Hepatocyte (in vitro differentiated cells): Measurements from ENCODE around the gene SLX9. TPM values are rescaled to one million over a fixed set of nuclear protein-coding genes. Genes with fewer than 3 reads are reported as not detected.

Source experiments
- DNase-seq: peaks from one replicate; pipeline ENCODE4 v3.0.0-alpha.2; 2016; ENCODE audit warnings: low spot score
- H2AFZ ChIP-seq: fragments of 200-600 bp; sonication (generic); 2 replicates; pipeline ENCODE4 v1.6.0; 2016; ENCODE audit warnings: antibody characterized with exemption, mild to moderate bottlenecking
- H3K27ac ChIP-seq: fragments of 200-600 bp; sonication (generic); 2 replicates; pipeline ENCODE4 v1.5.1; 2016; ENCODE audit warnings: mild to moderate bottlenecking
- H3K27me3 ChIP-seq: fragments of 200-600 bp; sonication (generic); 2 replicates; pipeline ENCODE4 v1.6.1; 2016
- H3K36me3 ChIP-seq: fragments of 200-600 bp; sonication (generic); replicated peaks from 2 replicates; pipeline ENCODE4 v1.5.1; 2016; ENCODE audit warnings: low read depth; ENCODE audit not compliant: insufficient read depth
- H3K4me1 ChIP-seq: fragments of 200-600 bp; sonication (generic); 2 replicates; pipeline ENCODE4 v1.5.1; 2016; ENCODE audit warnings: mild to moderate bottlenecking, moderate library complexity; ENCODE audit not compliant: insufficient read depth
- H3K4me2 ChIP-seq: fragments of 200-600 bp; sonication (generic); 2 replicates; pipeline ENCODE4 v1.6.0; 2016
- H3K4me3 ChIP-seq: fragments of 200-600 bp; sonication (generic); 2 replicates; pipeline ENCODE4 v1.5.1; 2016; ENCODE audit warnings: mild to moderate bottlenecking
- H3K79me2 ChIP-seq: fragments of 200-600 bp; sonication (generic); 2 replicates; pipeline ENCODE4 v1.6.0; 2017; ENCODE audit warnings: mild to moderate bottlenecking
- H3K9me2 ChIP-seq: fragments of 200-600 bp; sonication (generic); replicated peaks from 2 replicates; pipeline ENCODE4 v1.6.0; 2017; ENCODE audit warnings: mild to moderate bottlenecking; ENCODE audit not compliant: insufficient read depth
- H3K9me3 ChIP-seq: fragments of 200-600 bp; sonication (generic); 2 replicates; pipeline ENCODE4 v1.5.1; 2016; ENCODE audit warnings: low read depth, mild to moderate bottlenecking
- H4K20me1 ChIP-seq: fragments of 200-600 bp; sonication (generic); 2 replicates; pipeline ENCODE4 v1.6.0; 2016; ENCODE audit warnings: mild to moderate bottlenecking; ENCODE audit not compliant: insufficient read depth, poor library complexity, severe bottlenecking
- EZH2 ChIP-seq: fragments of 200-600 bp; sonication (generic); IDR thresholded peaks from 2 replicates; pipeline ENCODE4 v1.6.1; 2016; ENCODE audit warnings: antibody characterized with exemption, mild to moderate bottlenecking, borderline replicate concordance
- EZH2phosphoT487 ChIP-seq: fragments of 200-600 bp; sonication (generic); IDR thresholded peaks from one replicate; pipeline ENCODE4 v1.6.1; 2018; ENCODE audit warnings: antibody characterized with exemption, mild to moderate bottlenecking, low read depth, moderate library complexity; ENCODE audit not compliant: unreplicated experiment, severe bottlenecking
- WGBS: methylation state at CpG from one replicate; pipeline ENCODE4 v1.1.6; 2016; ENCODE audit warnings: low lambda C conversion rate; ENCODE audit errors: missing lambda C conversion rate; 5-methylcytosine and 5-hydroxymethylcytosine counted together
- polyA plus RNA-seq: library from polyadenylated mRNA; unstranded; fragments of >200 nt; fragmentation: Nextera tagmentation; extraction: Ambion mirVana; gene quantifications from 2 replicates; pipeline ENCODE4 v1.2.1, GENCODE V29; 2016
- total RNA-seq: library from RNA; depleted of rRNA; stranded (reverse); fragments of >200 nt; gene quantifications from 2 replicates; pipeline ENCODE4 v1.2.3, GENCODE V29; 2014
- TF ChIP-seq, protein P1 (sequence below): fragments of 200-600 bp; sonication (generic); IDR thresholded peaks from 2 replicates; pipeline ENCODE4 v1.5.1; 2016; ENCODE audit warnings: antibody characterized with exemption, mild to moderate bottlenecking; ENCODE audit not compliant: poor library complexity

SLX9 gene
- total and polyA plus RNA-seq, 2 experiments from 2014 or later = 16.3 to 33.2 TPM

DNA sequence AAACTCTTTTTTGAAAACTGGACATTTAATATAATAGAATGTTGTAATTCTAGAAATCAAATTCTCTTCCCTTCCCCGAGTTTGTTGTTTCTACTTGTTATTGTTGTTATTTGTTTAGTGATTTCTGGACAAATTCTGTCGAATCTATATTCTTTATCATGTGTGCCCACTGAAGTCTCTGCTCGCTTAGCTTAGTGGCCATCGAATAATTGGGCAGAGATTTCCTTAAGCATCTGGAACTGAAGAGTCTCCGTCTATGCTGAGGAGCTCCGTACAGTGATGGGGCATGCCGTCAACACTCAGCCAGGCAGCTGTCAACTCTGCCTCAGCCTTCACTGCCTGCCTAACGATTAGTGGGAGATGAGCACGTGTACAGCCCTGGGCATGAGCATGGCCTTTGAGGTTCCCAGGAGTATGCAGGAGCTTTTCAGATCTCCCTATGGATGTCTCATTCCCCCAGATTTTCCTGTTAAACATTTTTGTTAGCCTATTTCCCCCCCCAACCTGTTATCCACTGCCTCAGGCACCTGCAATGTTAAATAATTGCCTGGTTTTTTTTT, 66.8 kb downstream of the SLX9 start:
- no peaks in the 10 kb centered on the region for H3K36me3 ChIP-seq
- H3K9me3 ChIP-seq = no peaks in the 10 kb centered on the region
- peaks cover under 1% of the 10 kb centered on the region for H3K4me1 ChIP-seq
- WGBS = 81% methylated on average over 9 of the region's 9 CpGs
- no peak overlapping the region for H2AFZ ChIP-seq
- H3K4me2 ChIP-seq = no peak overlapping the region
- TF ChIP-seq, protein P1, sequence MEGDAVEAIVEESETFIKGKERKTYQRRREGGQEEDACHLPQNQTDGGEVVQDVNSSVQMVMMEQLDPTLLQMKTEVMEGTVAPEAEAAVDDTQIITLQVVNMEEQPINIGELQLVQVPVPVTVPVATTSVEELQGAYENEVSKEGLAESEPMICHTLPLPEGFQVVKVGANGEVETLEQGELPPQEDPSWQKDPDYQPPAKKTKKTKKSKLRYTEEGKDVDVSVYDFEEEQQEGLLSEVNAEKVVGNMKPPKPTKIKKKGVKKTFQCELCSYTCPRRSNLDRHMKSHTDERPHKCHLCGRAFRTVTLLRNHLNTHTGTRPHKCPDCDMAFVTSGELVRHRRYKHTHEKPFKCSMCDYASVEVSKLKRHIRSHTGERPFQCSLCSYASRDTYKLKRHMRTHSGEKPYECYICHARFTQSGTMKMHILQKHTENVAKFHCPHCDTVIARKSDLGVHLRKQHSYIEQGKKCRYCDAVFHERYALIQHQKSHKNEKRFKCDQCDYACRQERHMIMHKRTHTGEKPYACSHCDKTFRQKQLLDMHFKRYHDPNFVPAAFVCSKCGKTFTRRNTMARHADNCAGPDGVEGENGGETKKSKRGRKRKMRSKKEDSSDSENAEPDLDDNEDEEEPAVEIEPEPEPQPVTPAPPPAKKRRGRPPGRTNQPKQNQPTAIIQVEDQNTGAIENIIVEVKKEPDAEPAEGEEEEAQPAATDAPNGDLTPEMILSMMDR = no peak
- H3K4me3 ChIP-seq = no peak overlapping the region
- H3K27me3 ChIP-seq = no peaks in the 10 kb centered on the region
- no peaks in the 10 kb centered on the region for H3K79me2 ChIP-seq
- no peaks in the 10 kb centered on the region for H4K20me1 ChIP-seq
- no peaks in the 10 kb centered on the region for H3K9me2 ChIP-seq
- H3K27ac ChIP-seq = no peak overlapping the region
- no peak for DNase-seq

DNA sequence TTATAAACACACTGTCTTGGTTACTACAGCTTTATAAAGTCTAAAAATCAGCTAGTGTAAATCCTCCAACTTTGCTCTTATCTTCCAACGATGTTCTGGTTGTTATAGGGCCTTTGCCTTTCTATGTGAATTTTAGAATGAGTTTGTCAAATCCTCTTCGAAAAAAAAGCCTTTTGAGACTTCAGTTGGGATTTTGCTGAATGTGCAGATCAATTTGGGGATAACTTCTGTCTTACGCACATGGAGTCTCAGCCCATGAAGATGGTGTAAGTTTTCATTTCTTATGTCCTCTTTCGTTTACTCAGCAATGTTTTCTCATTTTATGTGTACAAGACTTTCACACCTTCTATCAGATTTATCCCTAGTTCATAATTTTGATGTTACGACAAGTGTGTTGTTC, 69.8 kb downstream of the SLX9 start:
- WGBS = 88% methylated on average over 5 of the region's 5 CpGs
- H3K79me2 ChIP-seq = no peaks in the 10 kb centered on the region
- DNase-seq = no peak
- H3K27ac ChIP-seq = no peak overlapping the region
- H3K4me3 ChIP-seq = no peak overlapping the region
- H3K4me2 ChIP-seq = no peak overlapping the region
- no peaks in the 10 kb centered on the region for H3K27me3 ChIP-seq
- H4K20me1 ChIP-seq = no peaks in the 10 kb centered on the region
- peaks cover 27% of the 10 kb centered on the region for H3K4me1 ChIP-seq
- H3K36me3 ChIP-seq = no peaks in the 10 kb centered on the region
- no peaks in the 10 kb centered on the region for H3K9me3 ChIP-seq
- TF ChIP-seq, protein P1 = no peak
- TF ChIP-seq EZH2 = no peak
- TF ChIP-seq EZH2phosphoT487 = no peak
- H3K9me2 ChIP-seq = no peaks in the 10 kb centered on the region
- no peak overlapping the region for H2AFZ ChIP-seq

DNA sequence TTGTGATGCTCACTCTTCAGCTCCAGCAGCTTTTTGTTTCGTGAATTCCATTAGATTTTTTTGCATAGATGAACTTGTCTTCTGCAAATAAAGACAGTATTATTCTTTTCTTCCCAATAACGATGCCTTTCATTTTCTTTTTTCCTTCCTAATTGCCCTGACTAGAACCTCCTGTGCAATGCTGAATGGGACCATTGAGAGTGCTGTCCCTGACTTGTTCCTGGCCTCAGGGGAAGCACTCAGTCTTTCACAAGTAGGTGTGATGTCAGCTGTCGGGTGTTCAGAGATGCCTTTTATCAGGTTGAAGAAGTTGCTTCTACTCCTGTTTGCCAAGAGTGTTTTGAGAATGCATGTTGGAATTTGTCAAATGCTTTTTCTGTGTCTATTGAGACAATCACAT, 70.3 kb downstream of the SLX9 start:
- TF ChIP-seq EZH2 (no peak), EZH2phosphoT487 (no peak)
- TF ChIP-seq, protein P1 = no peak
- H3K79me2 ChIP-seq = no peaks in the 10 kb centered on the region
- H3K27me3 ChIP-seq = no peaks in the 10 kb centered on the region
- H2AFZ ChIP-seq = no peak overlapping the region
- H3K36me3 ChIP-seq = no peaks in the 10 kb centered on the region
- no peaks in the 10 kb centered on the region for H3K9me2 ChIP-seq
- H4K20me1 ChIP-seq = no peaks in the 10 kb centered on the region
- WGBS = 67% methylated on average over 3 of the region's 3 CpGs
- DNase-seq = no peak
- no peak overlapping the region for H3K4me2 ChIP-seq
- H3K4me1 ChIP-seq = peaks cover 28% of the 10 kb centered on the region
- no peak overlapping the region for H3K4me3 ChIP-seq
- H3K27ac ChIP-seq = no peak overlapping the region
- H3K9me3 ChIP-seq = no peaks in the 10 kb centered on the region

DNA sequence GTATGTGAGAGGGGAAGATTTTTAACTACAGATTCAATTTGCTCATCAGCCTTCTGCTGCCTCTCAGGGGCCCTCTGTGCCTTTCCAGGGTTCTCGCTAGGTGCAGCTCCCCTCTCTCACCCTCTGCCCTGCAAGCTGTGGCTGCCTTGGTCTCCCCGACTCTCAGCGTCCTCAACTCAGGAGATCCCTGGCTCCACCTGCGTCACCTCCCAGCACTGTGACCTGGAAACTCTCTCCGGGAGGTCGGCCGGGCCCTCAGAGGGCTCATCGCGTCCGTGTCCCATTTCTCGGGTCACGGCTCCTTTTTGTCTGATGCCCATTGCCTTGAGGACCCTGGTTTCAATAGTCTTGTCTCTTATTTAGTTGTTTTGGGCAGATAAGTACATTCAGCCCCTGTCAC, 71.0 kb downstream of the SLX9 start:
- H3K79me2 ChIP-seq = no peaks in the 10 kb centered on the region
- no peaks in the 10 kb centered on the region for H3K27me3 ChIP-seq
- H3K36me3 ChIP-seq = no peaks in the 10 kb centered on the region
- TF ChIP-seq EZH2phosphoT487 = no peak
- TF ChIP-seq, protein P1 = no peak
- no peak for TF ChIP-seq EZH2
- no peak overlapping the region for H3K27ac ChIP-seq
- peaks cover 32% of the 10 kb centered on the region for H3K4me1 ChIP-seq
- H3K4me3 ChIP-seq = no peak overlapping the region
- no peaks in the 10 kb centered on the region for H4K20me1 ChIP-seq
- 94% methylated on average over 12 of the region's 12 CpGs for WGBS
- H3K9me3 ChIP-seq = no peaks in the 10 kb centered on the region
- no peak for DNase-seq
- H3K9me2 ChIP-seq = no peaks in the 10 kb centered on the region
- no peak overlapping the region for H3K4me2 ChIP-seq
- no peak overlapping the region for H2AFZ ChIP-seq
